GM23248 (cell line): ENCODE results near the gene GPX8. TPM values are rescaled to one million over a fixed set of nuclear protein-coding genes. Genes with fewer than 3 reads are reported as not detected.
A peak's percentile ranks its signal among the peaks of the same experiment; 100 is the strongest.

ENCODE experiments used
- DNase-seq: peaks from one replicate; pipeline ENCODE4 v3.0.0-alpha.2; 2015
- H2AFZ ChIP-seq: fragments of 200-600 bp; sonication (generic); 2 replicates; pipeline ENCODE4 v1.6.1; 2016; ENCODE audit warnings: antibody characterized with exemption
- H3F3A ChIP-seq: fragments of 200-600 bp; sonication (generic); 2 replicates; pipeline ENCODE4 v1.6.1; 2016; ENCODE audit warnings: mild to moderate bottlenecking, antibody characterized with exemption, mixed run types; ENCODE audit not compliant: insufficient read depth
- H3K27ac ChIP-seq: fragments of 200-600 bp; sonication (generic); 2 replicates; pipeline ENCODE4 v1.5.1; 2016; ENCODE audit warnings: mild to moderate bottlenecking
- H3K27me3 ChIP-seq: fragments of 200-600 bp; sonication (generic); replicated peaks from 2 replicates; pipeline ENCODE4 v1.6.1; 2016; ENCODE audit warnings: mild to moderate bottlenecking; ENCODE audit not compliant: insufficient read depth
- H3K36me3 ChIP-seq: fragments of 200-600 bp; sonication (generic); 2 replicates; pipeline ENCODE4 v1.6.1; 2016; ENCODE audit warnings: low read depth, mild to moderate bottlenecking
- H3K4me1 ChIP-seq: fragments of 200-600 bp; sonication (generic); 2 replicates; pipeline ENCODE4 v1.6.1; 2016; ENCODE audit warnings: mild to moderate bottlenecking; ENCODE audit not compliant: insufficient read depth
- H3K4me2 ChIP-seq: fragments of 200-600 bp; sonication (generic); one replicate; pipeline ENCODE4 v1.6.1; 2016; ENCODE audit warnings: mild to moderate bottlenecking; ENCODE audit not compliant: unreplicated experiment
- H3K4me3 ChIP-seq: fragments of 200-600 bp; sonication (generic); 2 replicates; pipeline ENCODE4 v1.5.1; 2016; ENCODE audit warnings: mild to moderate bottlenecking
- H3K79me2 ChIP-seq: fragments of 200-600 bp; sonication (generic); 2 replicates; pipeline ENCODE4 v1.6.1; 2016; ENCODE audit warnings: mild to moderate bottlenecking; ENCODE audit not compliant: insufficient read depth
- H3K9ac ChIP-seq: fragments of 200-600 bp; sonication (generic); 2 replicates; pipeline ENCODE4 v1.6.1; 2016; ENCODE audit warnings: mild to moderate bottlenecking
- H3K9me2 ChIP-seq: fragments of 200-600 bp; sonication (generic); 2 replicates; pipeline ENCODE4 v1.6.1; 2016; ENCODE audit warnings: mixed run types, mild to moderate bottlenecking, moderate library complexity; ENCODE audit not compliant: insufficient read depth
- H3K9me3 ChIP-seq: fragments of 200-600 bp; sonication (generic); one replicate; pipeline ENCODE4 v1.6.1; 2017; ENCODE audit warnings: low read depth
- H4K20me1 ChIP-seq: fragments of 200-600 bp; sonication (generic); 2 replicates; pipeline ENCODE4 v1.6.0; 2016; ENCODE audit not compliant: insufficient read depth
- EZH2 ChIP-seq: fragments of 200-600 bp; sonication (generic); IDR thresholded peaks from 2 replicates; pipeline ENCODE4 v1.6.1; 2018; ENCODE audit warnings: antibody characterized with exemption, mild to moderate bottlenecking; ENCODE audit not compliant: insufficient read depth, poor library complexity, severe bottlenecking
- EZH2phosphoT487 ChIP-seq: fragments of 200-600 bp; sonication (generic); IDR thresholded peaks from 2 replicates; pipeline ENCODE4 v1.6.1; 2018; ENCODE audit warnings: antibody characterized with exemption, moderate library complexity, mild to moderate bottlenecking, low read depth; ENCODE audit not compliant: insufficient read depth
- whole genome bisulfite sequencing, 2 experiments: methylation state at CpG; one replicate each; pipeline ENCODE4 v1.1.6; 2015 to 2017; ENCODE audit warnings: low lambda C conversion rate in 2 of 2, low coverage in 1 of 2; ENCODE audit errors: missing lambda C conversion rate in 2 of 2; 5-methylcytosine and 5-hydroxymethylcytosine counted together
- in situ Hi-C: fragments of 300-500 bp; cut with MboI; formaldehyde crosslinking; loops from 2 replicates; pipeline ENCODE4 v1.15.0; 2020
- polyA plus RNA-seq: library from polyadenylated mRNA; unstranded; fragments of >200 nt; fragmentation: Nextera tagmentation; extraction: Ambion mirVana; gene quantifications from 2 replicates; pipeline ENCODE4 v1.2.1, GENCODE V29; 2016
- total RNA-seq: library from RNA; depleted of rRNA; stranded (reverse); fragments of >200 nt; shearing (Covaris generic); gene quantifications from 2 replicates; pipeline ENCODE4 v1.2.3, GENCODE V29; 2014; rRNA removed

GPX8 gene, protein sequence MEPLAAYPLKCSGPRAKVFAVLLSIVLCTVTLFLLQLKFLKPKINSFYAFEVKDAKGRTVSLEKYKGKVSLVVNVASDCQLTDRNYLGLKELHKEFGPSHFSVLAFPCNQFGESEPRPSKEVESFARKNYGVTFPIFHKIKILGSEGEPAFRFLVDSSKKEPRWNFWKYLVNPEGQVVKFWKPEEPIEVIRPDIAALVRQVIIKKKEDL
- 233 and 241 TPM in 2 replicates for total RNA-seq
- polyA plus RNA-seq = 235 and 237 TPM in 2 replicates

DNA sequence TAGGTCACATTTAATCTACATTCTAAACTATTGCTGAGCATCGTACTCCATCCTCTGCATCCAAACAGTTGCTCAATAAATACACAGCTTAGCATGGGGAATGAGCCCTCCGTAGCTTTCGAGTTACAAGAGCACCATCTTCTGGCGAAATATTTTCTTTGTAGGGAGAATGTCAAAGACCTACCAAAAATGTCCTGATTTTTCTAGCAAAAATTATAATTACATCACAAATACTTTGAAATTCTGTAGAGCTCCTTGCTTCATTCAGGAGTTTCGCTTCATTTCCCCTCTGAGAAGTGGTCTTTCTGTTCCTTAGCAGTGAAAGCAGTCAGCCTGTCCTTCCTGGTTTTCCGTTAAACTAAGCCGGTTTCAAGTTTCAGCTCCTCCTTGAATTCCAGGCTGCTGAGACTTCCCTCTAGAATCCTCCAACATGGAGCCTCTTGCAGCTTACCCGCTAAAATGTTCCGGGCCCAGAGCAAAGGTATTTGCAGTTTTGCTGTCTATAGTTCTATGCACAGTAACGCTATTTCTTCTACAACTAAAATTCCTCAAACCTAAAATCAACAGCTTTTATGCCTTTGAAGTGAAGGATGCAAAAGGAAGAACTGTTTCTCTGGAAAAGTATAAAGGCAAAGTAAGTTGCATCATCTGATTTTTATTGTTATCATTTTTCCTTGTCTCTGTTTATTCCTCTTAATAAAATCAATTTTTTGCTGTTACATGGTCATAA, at the start of gene GPX8:
Gene GPX8, plus strand, starts transcription at position 409 of the 730 bp plus-strand sequence. Its CDS starts 22 bp downstream, at position 431.
- in situ Hi-C loops = loop anchor here (10.0 kb wide), 1 partner anchor 645 kb away; the partner anchor contains the start of gene SNX18

DNA sequence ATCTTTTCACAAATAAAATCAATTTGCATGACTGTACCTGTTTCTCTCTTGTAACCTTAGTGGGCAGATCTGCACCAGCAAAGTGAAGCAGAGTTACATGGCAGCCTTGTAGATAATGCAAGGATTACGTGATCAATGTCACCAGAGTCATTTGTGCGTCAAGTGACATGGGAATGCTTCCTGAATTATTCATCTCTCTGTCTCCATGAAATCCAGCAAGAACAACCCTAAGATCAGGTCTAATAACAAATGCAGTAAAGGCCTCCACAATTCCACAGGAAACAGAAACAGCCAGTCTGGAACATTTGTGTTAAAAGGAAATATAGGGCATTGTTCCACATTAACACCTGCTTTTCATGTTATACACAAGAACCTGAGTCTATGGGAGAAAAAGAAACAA, 49.8 kb upstream of the GPX8 start:
- DNase-seq = no peak
- H3K4me1 ChIP-seq = no peaks in the 10 kb centered on the region
- WGBS, 2 experiments = 86 to 92% methylated on average over 2 of the region's 2 CpGs
- no peak overlapping the region for H3K4me2 ChIP-seq
- H4K20me1 ChIP-seq = no peaks in the 10 kb centered on the region
- H3K27ac ChIP-seq = no peak overlapping the region
- in situ Hi-C loops = no loop called here
- H3F3A ChIP-seq = no peaks in the 10 kb centered on the region
- H3K27me3 ChIP-seq = no peaks in the 10 kb centered on the region
- H3K9me3 ChIP-seq = no peaks in the 10 kb centered on the region
- H3K9ac ChIP-seq = no peak overlapping the region
- TF ChIP-seq EZH2 = no peak
- TF ChIP-seq EZH2phosphoT487 = no peak
- no peaks in the 10 kb centered on the region for H3K79me2 ChIP-seq
- no peaks in the 10 kb centered on the region for H3K36me3 ChIP-seq
- H3K4me3 ChIP-seq = no peak overlapping the region
- no peaks in the 10 kb centered on the region for H3K9me2 ChIP-seq
- H2AFZ ChIP-seq = no peak overlapping the region

More for the DNA sequence above, at the start of gene GPX8:
- peak; percentile 95 for DNase-seq
- Histone ChIP-seq H4K20me1 (peaks cover 12% of the 10 kb centered on the region; the same call in 1 of the 2 replicates), H3K9me2 (no peaks in the 10 kb centered on the region), H2AFZ (peak within 1 kb of the TSS; percentile 86), H3K4me2 (peak within 1 kb of the TSS; percentile 96), H3K79me2 (peaks cover 47% of the 10 kb centered on the region), H3K27ac (peak within 1 kb of the TSS; percentile 99), H3K36me3 (peaks cover 39% of the 10 kb centered on the region), H3K9ac (peak within 1 kb of the TSS; percentile 100), H3F3A (peaks cover 33% of the 10 kb centered on the region), H3K4me1 (peaks cover 31% of the 10 kb centered on the region), H3K4me3 (peak within 1 kb of the TSS; percentile 98), H3K27me3 (no peaks in the 10 kb centered on the region), H3K9me3 (no peaks in the 10 kb centered on the region)
- WGBS, 2 experiments = 1% methylated on average over 10 of the region's 10 CpGs
- TF ChIP-seq EZH2 (no peak), EZH2phosphoT487 (no peak)

DNA sequence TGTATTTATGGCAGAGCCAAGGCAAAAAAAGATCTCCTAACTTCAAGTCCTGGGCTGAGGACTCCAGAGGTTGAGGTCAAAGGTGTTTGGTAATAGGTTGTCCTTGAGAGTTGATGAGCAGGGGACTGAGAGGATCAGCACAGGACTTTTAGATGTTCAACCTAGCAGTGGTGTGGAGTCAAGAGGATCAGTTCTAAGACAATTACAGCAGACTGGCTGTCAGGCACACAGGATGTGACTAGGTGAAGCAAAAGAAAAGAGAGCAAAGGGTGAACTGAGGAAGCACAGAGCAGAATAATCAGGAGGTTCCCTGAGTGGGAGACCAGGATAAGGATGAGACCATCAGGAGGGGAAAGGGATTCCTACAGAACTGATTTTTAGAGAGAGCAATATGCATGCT, 46.6 kb upstream of the GPX8 start:
- no peaks in the 10 kb centered on the region for H3K9me2 ChIP-seq
- H3K9ac ChIP-seq = no peak overlapping the region
- H3K79me2 ChIP-seq = no peaks in the 10 kb centered on the region
- no peaks in the 10 kb centered on the region for H3F3A ChIP-seq
- no peaks in the 10 kb centered on the region for H3K9me3 ChIP-seq
- H2AFZ ChIP-seq = no peak overlapping the region
- H3K27ac ChIP-seq = no peak overlapping the region
- no peaks in the 10 kb centered on the region for H3K27me3 ChIP-seq
- in situ Hi-C loops = no loop called here
- H3K4me1 ChIP-seq = no peaks in the 10 kb centered on the region
- no peak for DNase-seq
- H3K4me3 ChIP-seq = no peak overlapping the region
- H3K4me2 ChIP-seq = no peak overlapping the region
- no peaks in the 10 kb centered on the region for H3K36me3 ChIP-seq
- H4K20me1 ChIP-seq = no peaks in the 10 kb centered on the region
- no peak for TF ChIP-seq EZH2phosphoT487
- TF ChIP-seq EZH2 = no peak

DNA sequence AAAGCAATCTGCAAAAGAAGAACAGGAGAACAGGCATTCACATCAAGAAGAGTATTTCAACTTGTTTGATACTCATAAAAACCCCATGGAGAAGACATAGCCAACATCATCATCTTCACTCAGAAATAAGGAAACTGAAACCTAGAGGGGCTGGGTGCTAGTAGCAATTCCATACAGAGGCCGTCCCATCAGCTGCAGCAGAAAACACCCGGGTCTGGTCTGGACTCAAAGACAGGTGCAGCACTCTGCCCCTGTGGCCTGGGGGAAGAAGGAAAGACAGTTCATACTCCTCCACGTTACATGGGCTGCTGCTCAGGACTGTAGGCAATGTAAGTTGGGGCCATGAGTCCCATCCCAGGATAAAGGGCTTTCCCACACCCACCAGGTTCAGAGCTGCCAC, 45.9 kb upstream of the GPX8 start:
- Histone ChIP-seq H3K4me2 (no peak overlapping the region), H3F3A (no peaks in the 10 kb centered on the region), H3K27me3 (no peaks in the 10 kb centered on the region), H4K20me1 (no peaks in the 10 kb centered on the region), H3K9me2 (no peaks in the 10 kb centered on the region), H3K79me2 (no peaks in the 10 kb centered on the region), H3K4me1 (no peaks in the 10 kb centered on the region), H3K9me3 (no peaks in the 10 kb centered on the region), H3K4me3 (no peak overlapping the region), H2AFZ (no peak overlapping the region), H3K9ac (no peak overlapping the region), H3K36me3 (no peaks in the 10 kb centered on the region), H3K27ac (no peak overlapping the region)
- 31 to 34% methylated on average over 3 of the region's 3 CpGs for WGBS, 2 experiments
- in situ Hi-C loops = no loop called here
- DNase-seq = no peak
- TF ChIP-seq EZH2 (no peak), EZH2phosphoT487 (no peak)
